DMS53 (cell line): ENCODE data around the gene C11orf21.

Experiments
- DNase-seq: peaks from one replicate; lab custom pipeline; 2025; lab: John Stamatoyannopoulos, UW

C11orf21 gene

GRCh38 chr11:2260491-2261364 is 41.0 kb downstream of the C11orf21 start:
- no peak for DNase-seq

DNA sequence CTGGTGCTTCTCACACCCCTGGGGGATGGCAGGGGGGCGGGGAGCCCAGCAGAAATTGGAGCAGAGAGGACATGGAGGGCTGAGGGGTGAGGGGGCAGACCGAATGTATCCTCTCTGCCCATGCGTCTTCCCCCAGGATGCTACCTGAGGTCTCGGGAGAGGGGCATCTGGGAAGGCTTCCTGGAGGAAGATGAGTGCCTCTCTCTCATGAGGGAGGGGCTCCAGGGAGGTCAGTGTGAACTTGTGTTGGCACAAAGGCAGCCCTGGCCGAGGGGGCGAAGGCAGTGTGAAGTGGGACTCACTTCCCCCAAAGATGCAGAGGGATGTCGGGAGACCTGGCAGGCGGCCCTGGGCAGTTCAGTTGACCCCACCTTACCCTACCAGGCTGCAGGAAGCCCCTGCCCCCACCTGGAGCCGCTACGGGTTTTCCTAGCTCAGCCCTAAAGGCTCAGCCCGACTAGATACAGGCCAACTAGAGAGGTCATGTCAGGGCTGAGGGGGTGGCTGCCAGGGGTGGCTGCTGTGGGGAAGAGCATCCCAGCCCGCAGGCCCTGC is 41.7 kb downstream of the C11orf21 start:
- DNase-seq: no peak

DNA sequence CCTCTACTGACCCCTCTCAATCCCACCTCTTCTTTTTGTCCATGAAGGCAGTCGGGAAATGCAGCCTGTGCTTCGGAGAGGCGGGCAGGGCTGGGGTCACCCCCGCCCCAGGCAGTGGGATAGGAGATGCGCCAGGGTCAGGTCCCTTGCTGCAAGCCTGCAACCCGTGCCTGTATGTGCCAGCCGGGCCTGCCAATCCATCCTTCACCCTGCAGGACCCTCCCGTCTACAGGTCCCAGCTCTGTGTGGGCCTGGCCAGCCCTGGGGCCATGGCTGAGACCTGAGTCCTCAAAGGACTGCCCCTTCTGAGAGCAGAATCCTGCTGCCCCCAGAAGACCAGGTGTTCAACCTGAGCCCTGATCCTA is 42.3 kb downstream of the C11orf21 start:
- DNase-seq: no peak

- no peak for DNase-seq
These were observed 42.9 kb downstream of the C11orf21 start for GRCh38 chr11:2258501-2259465.

DNA sequence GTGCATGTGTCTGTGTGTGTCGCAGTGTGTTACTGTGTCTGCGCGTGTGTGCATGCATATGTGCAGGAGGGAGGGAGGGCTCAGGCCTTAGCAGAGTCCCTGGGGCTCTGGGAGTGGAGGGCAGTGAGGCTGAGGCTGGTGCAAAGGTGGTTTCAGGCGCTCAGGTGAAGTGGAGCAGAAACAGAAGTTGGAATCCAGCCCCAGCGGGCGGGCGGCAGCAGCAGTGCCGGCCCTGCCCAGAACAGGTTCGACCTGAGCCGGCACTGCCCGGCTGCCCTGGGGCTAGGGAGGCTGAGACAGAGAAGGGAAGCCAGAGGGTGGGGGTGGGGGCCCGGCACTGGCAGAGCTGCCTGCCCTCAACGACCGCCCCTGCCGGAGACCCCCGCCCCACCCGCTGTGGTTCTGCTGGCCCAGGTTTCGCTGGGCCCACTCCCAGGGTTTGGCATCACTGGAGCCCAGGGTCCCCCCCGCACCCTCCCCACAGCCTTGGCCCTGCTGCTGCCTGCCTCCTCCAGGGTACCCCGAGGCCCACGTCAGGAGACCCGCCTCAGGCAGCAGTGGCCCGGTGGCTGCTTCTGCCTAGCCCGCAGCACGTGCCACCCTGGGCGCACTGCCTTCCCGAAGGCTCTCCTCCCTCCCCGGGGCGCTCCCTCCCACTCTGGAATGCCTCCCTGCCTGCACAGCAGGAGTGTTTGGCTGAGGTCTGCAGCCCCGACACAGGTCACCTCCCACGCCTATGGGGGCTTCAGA is 44.6 kb downstream of the C11orf21 start:
- peak; percentile 34 for DNase-seq

DNA sequence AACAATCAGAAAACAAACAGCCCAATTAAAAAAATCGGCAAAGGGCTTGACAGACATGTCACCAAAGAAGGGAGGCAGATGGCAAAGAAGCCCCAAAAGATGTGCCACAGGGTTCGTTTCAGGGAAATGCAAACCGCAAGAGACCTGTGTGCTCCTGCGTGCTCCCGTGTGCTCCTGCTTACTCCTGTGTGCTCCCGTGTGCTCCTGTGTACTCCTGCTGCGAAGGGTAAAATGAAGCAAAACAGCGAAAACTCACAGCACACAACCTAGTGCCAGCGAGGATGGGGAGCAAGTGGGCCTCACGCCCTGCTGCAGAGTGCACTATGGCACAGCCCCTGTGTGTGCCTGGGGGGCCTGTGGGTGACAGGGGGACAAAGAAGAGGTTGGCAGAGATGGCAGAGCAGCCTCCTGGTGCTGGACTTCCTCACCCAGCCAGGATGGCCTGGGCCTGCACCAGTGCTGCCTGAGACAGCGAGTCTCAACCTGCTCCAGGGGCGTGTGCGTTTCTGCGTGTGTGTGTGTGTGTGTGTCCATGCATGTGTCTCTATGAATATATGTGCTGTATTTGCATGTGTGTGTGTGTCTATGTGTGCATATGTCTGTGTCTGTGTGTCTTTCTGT is 45.3 kb downstream of the C11orf21 start:
- DNase-seq: no peak

DNA sequence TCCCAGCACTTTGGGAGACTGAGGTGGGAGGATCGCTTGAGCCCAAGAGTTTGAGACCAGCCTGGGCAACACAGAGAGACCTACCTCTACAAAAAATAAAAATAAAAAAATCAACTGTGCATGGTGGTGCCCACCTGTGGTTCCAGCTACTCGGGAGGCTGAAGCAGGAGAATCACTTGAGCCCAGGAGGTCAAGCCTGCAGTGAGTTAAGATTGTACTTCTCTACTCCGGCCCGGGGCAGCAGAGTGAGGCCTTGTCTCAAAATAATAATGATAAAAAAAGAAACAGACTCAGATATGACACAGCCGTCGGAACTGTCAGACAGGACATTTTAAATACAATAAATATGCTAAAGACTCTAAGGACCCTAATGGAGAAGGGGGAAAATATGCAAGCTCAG is 49.7 kb downstream of the C11orf21 start:
- DNase-seq: no peak

GRCh38 chr11:2251138-2251537 is 50.6 kb downstream of the C11orf21 start:
- DNase-seq: no peak

GRCh38 chr11:2250485-2250884 is 51.2 kb downstream of the C11orf21 start:
- no peak for DNase-seq

DNA sequence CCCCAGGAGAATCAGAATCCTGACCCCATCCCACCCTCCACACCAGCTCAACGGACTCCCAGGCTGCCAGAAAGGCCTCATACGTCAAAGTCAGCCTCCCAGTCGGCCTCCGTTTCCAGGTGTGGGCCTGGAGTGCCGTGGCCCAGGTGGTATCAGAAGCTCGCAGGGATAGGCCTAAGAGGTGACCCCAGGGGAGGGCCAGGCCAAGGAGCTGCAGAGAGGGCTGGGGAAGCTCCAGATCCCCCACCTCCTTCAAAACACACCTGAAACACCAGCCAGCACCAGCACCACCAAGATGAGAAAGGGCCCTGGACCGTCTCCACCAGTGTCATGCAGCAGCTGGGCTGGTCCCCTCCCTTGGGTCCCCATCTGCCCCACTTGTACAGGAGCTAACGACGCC is 51.7 kb downstream of the C11orf21 start:
- no peak for DNase-seq

DNA sequence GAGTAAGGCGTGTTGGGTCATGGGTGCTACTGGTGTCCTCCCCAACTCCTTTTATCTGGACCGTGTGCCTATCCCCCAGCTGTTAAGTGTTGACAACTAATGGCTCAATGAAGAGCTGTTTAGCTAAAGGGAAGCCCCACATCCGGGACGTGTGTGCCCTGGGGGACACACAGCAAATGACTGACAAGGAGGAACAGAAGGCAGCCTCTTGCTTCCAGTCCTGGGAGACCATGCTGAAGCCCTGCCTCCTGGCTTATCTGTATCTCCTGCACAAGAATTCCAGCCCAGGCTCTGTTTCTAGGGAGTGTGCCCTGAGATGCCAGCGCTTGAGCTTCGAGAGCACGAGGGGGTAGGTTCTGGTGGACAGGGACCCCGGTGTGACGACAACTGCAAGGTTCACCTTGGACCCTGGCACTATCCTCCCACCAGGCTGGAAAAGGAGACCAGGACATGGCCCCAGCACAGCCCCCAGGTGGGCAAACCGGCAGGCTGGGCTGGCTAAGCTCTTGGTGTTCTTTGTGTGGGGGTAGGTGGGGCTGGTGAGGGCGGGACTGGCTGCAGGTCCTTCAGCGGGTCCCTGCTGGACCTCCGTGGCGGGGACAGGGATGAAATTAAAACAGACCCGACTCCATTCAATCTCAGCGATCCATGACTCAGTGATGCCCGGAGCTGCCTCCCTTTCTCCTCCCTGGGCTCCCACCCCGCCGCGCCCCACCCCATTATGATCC is 52.4 kb downstream of the C11orf21 start:
- DNase-seq: no peak

DNA sequence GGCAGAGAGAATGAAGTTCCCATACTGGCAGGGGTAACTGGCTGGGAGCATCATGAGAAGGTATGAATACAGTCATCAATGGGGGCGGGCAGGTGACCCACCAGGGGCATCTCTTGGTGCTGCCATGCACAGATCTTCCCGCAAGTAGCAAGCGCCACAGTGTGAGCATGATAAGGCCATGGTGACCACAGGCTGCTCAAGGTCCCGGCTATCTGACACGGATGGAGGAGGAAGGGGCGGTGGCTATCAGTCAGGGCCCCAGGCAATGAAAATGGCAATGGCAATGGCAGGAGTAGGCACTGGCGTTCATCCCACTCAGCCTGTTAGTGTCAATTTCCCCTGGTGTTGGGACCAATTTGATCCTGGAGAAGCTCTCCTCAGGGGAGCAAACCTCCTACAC is 53.0 kb downstream of the C11orf21 start:
- no peak for DNase-seq

DNA sequence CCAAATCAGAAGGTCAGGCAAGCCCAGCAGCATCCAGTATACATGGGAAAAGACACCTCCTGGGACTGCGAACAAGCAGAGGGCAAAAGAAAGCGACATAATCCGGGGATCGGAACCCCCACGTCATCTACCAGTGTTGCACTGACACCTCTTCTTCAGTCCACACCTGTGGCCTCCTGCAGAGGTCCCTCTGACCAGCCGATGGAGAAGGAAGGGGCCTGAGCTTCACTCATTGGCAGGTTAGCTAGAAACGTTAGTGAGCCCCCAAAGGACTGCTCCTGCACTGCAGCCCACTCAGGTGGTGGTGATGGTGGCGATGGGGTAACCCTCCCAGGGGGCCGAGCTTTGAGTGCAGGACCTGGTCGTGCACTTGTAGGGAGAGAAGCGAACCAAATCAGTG is 53.5 kb downstream of the C11orf21 start:
- DNase-seq: no peak

GRCh38 chr11:2247496-2247895 is 54.2 kb downstream of the C11orf21 start:
- no peak for DNase-seq
